ENCODE data around the gene SMARCC2. TPM values are rescaled to one million over a fixed set of nuclear protein-coding genes. Genes with fewer than 3 reads are reported as not detected.

SMARCC2 gene
- total RNA-seq, 2 donors from 2014 or later = 46.2 to 50.8 TPM

DNA sequence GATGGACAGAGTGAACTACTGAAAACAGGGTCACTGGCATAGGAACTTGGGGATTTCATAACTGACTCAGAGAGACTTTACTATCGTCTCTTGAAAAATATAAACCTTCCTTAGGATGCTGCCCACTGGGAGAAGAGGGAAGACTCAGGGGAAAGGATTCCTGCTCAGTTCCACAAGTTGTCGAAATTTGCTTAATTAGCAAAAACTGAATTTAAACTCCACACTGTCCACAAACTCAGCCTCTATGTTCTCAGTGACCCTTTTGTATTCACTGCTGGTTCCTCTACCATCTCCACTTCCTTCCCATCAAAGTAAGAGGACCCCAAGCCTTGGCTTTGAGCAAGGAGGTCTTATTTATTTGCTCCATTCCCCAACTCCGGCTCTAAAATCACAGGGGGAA is 44.1 kb downstream of the SMARCC2 start:
- intact Hi-C loops (cut with DNase I) = no loop called here
- no peaks in the 10 kb centered on the region for H3K27me3 ChIP-seq
- H3K9me3 ChIP-seq = no peaks in the 10 kb centered on the region
- DNase-seq (no peak), ATAC-seq (no peak)
- no peak overlapping the region for H3K4me3 ChIP-seq
- TF ChIP-seq POLR2A (IDR thresholded peaks at IDR 0.05) = no peak
- TF ChIP-seq, protein P1, sequence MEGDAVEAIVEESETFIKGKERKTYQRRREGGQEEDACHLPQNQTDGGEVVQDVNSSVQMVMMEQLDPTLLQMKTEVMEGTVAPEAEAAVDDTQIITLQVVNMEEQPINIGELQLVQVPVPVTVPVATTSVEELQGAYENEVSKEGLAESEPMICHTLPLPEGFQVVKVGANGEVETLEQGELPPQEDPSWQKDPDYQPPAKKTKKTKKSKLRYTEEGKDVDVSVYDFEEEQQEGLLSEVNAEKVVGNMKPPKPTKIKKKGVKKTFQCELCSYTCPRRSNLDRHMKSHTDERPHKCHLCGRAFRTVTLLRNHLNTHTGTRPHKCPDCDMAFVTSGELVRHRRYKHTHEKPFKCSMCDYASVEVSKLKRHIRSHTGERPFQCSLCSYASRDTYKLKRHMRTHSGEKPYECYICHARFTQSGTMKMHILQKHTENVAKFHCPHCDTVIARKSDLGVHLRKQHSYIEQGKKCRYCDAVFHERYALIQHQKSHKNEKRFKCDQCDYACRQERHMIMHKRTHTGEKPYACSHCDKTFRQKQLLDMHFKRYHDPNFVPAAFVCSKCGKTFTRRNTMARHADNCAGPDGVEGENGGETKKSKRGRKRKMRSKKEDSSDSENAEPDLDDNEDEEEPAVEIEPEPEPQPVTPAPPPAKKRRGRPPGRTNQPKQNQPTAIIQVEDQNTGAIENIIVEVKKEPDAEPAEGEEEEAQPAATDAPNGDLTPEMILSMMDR (IDR thresholded peaks at IDR 0.05) = no peak
- H3K36me3 ChIP-seq (replicated peaks in 1 of 2; ENCODE audit: insufficient read depth in 1 of 2, low read depth in 2 of 2) = peaks cover 0 to 28% of the 10 kb centered on the region in 2 donors
- H3K4me1 ChIP-seq = peaks cover 17% of the 10 kb centered on the region
- peak overlapping the region in 1 of 4 donors; percentile 3 for H3K27ac ChIP-seq
- 96 to 99% methylated on average over 3 of the region's 3 CpGs for WGBS, 2 donors

DNA sequence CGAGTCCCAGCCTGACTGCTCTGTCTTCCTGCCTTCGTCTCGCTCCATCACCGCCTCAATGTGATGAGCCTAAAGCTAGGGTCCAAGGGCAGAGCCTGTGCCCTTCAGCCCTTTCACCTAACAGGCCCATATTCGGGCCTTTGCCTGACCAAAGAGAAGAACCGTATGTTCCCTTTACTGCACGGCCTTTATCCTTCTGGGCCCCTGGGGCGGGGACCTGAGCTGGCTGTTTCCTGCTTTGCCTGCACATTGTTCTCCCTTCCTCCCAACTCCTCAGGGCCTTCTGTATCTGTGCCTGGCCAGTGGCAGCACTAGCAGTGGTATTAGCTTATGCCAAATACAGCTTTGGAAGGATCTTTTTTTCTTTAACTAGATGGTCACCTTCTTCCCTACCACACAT is 45.4 kb downstream of the SMARCC2 start:
- Histone ChIP-seq H3K4me3 (no peak overlapping the region), H3K9me3 (no peaks in the 10 kb centered on the region), H3K4me1 (peaks cover 17% of the 10 kb centered on the region), H3K36me3 (replicated peaks in 1 of 2; ENCODE audit: insufficient read depth in 1 of 2, low read depth in 2 of 2) (peaks cover 9 to 32% of the 10 kb centered on the region in 2 donors), H3K27me3 (no peaks in the 10 kb centered on the region), H3K27ac (peak overlapping the region in 1 of 4 donors; percentile 13)
- no peak for ATAC-seq
- intact Hi-C loops (cut with DNase I) = no loop called here
- WGBS, 2 donors = 89 to 90% methylated on average over 8 of the region's 8 CpGs
- no peak for DNase-seq
- no peak for TF ChIP-seq POLR2A (IDR thresholded peaks at IDR 0.05)

GRCh38 chr12:56143217-56143616 is 46.1 kb downstream of the SMARCC2 start:
- intact Hi-C loops (cut with DNase I) = no loop called here
- ATAC-seq = no peak
- H3K27ac ChIP-seq = no peak overlapping the region

DNA sequence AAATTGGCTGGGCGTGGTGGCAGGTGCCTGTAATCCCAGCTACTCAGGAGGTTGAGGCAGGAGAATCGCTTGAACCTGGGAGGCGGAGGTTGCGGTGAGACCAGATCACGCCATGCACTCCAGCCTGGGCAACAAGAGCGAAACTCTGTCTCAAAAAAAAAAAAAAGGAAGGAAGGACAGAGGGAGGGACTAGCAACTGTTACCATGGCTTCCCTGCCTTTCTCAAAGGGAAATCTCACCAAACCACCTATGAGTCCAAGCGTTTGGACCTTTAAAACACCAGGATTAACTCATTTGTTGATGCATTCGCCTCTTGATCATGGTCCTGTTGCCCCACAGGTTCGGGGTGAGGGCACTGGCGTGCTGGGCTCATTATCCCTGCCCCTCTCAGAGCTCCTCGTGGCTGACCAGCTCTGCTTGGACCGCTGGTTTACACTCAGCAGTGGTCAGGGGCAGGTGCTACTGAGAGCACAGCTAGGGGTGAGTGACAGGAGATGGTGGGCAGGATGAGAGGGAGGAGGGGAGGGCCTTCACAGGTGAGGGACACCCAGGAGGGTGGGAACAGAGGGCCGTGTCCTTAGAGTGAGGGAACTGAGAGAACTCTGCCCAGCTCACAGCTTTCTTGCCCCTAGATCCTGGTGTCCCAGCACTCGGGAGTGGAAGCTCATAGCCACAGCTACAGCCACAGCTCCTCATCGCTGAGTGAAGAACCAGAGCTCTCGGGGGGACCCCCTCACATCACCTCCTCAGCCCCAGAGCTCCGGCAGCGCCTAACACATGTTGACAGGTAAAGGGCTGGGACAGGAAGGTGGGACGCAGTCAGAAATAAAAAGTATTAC is 47.1 kb downstream of the SMARCC2 start:
- peaks cover 18 to 47% of the 10 kb centered on the region in 2 donors for H3K36me3 ChIP-seq (replicated peaks in 1 of 2; ENCODE audit: insufficient read depth in 1 of 2, low read depth in 2 of 2)
- intact Hi-C loops (cut with DNase I) = no loop called here
- peaks cover 12% of the 10 kb centered on the region for H3K4me1 ChIP-seq
- WGBS, 2 donors = 85 to 89% methylated on average over 16 to 17 of the region's 19 CpGs
- no peaks in the 10 kb centered on the region for H3K27me3 ChIP-seq
- H3K4me3 ChIP-seq = no peak overlapping the region
- DNase-seq (no peak), ATAC-seq (no peak)
- no peak overlapping the region for H3K27ac ChIP-seq
- TF ChIP-seq, protein P1 (IDR thresholded peaks at IDR 0.05) = no peak
- TF ChIP-seq POLR2A (IDR thresholded peaks at IDR 0.05) = no peak
- H3K9me3 ChIP-seq = no peaks in the 10 kb centered on the region

More at GRCh38 chr12:56143217-56143616, 46.1 kb downstream of the SMARCC2 start:
- Histone ChIP-seq H3K9me3 (no peaks in the 10 kb centered on the region), H3K4me3 (no peak overlapping the region), H3K27me3 (no peaks in the 10 kb centered on the region), H3K36me3 (replicated peaks in 1 of 2; ENCODE audit: insufficient read depth in 1 of 2, low read depth in 2 of 2) (peaks cover 15 to 37% of the 10 kb centered on the region in 2 donors), H3K4me1 (peaks cover 17% of the 10 kb centered on the region)
- DNase-seq = no peak
- WGBS, 2 donors = 80 to 84% methylated on average over 4 of the region's 4 CpGs
- TF ChIP-seq POLR2A (IDR thresholded peaks at IDR 0.05) = no peak
- TF ChIP-seq, protein P1 (IDR thresholded peaks at IDR 0.05) = no peak

DNA sequence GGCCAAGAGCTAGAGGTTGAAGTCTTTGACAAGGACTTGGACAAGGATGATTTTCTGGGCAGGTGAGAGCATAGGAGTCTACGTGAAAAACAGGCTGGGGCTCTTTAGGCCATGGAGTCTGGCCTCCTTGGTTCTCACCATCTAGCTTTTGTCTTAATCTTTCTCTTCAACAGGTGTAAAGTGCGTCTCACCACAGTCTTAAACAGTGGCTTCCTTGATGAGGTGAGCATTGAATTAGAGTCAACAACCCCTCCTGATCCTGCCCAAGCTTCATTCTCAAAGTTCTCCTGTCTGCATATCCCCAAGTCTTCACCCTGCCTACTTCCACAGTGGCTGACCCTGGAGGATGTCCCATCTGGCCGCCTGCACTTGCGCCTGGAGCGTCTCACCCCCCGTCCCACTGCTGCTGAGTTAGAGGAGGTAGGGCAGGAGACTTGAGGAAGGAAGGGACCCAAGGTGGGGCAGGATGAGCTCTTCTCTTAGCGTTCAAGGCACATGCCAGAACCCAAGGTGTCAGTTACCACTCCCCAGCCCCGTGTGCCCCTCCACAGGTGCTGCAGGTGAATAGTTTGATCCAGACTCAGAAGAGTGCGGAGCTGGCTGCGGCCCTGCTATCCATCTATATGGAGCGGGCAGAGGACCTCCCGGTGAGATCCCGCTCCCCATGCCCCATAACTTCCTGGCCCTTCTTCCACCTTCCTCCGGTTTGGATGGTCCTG is 51.3 kb downstream of the SMARCC2 start:
- Histone ChIP-seq H3K4me3 (no peak overlapping the region), H3K27ac (no peak overlapping the region), H3K9me3 (no peaks in the 10 kb centered on the region), H3K4me1 (no peaks in the 10 kb centered on the region), H3K36me3 (replicated peaks in 1 of 2; ENCODE audit: insufficient read depth in 1 of 2, low read depth in 2 of 2) (peaks cover 18 to 45% of the 10 kb centered on the region in 2 donors), H3K27me3 (no peaks in the 10 kb centered on the region)
- ATAC-seq (no peak), DNase-seq (no peak)
- no peak for TF ChIP-seq POLR2A (IDR thresholded peaks at IDR 0.05)
- TF ChIP-seq, protein P1 (IDR thresholded peaks at IDR 0.05) = no peak
- intact Hi-C loops (cut with DNase I) = no loop called here
- 91 to 92% methylated on average over 8 to 14 of the region's 14 CpGs for WGBS, 2 donors

Data from body of pancreas (tissue), 4 donors.